Astrocyte of the cerebellum (primary cell): Measurements from ENCODE around the gene MARCHF10.
A peak's percentile ranks its signal among the peaks of the same experiment; 100 is the strongest.
"Not testable (repeated sequence)": the region's sequence is repeated elsewhere in the genome, so short reads cannot be mapped to it uniquely, and the experiment has no call there.

Experiments
- DNase-seq: peaks from one replicate; pipeline ENCODE4 v3.0.0-alpha.2; 2011; ENCODE audit warnings: low read depth
- H3K4me3 ChIP-seq: 2 replicates; pipeline ENCODE4 v1.5.1; 2011; ENCODE audit warnings: mild to moderate bottlenecking, low read depth, low read length, moderate library complexity
- in situ Hi-C: cut with HindIII; loops from 2 replicates; pipeline ENCODE4 v1.10.0; 2017; ENCODE audit warnings: low sequenced_read_pairs
- TF ChIP-seq, protein P1 (sequence below): IDR thresholded peaks from 2 replicates; pipeline ENCODE4 v1.5.1; 2012; ENCODE audit warnings: low read length, low read depth, moderate library complexity, mild to moderate bottlenecking; ENCODE audit errors: missing control alignments

Gene MARCHF10

DNA sequence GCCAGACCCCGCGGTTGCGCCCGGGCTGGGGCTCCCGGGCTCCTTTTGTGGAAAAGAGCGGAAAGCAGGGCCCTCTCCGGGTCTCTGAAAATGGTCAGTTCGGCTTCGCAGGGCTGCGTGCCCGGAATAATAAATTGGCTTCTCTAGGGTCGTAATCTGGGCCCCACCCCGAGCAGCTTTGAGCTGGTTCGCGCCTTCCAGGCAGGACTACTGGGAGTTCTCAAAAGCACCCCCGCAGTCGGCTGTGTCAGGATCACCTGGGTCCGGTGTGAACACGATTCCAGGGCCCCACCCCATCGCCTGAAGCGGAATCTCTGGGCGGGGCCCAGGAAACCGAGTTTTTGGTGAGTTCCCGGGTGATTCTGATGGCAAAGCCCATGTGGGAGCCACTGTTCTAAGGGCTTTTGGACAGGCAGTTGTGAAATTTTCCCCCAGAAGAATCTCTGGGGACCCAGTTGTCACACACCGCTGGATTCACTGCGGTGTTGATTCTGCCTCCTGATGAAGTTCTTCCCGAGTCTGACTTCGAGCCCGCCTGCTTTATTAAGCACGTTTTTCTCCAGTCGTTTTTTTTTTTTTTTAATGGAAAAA, 103.6 kb downstream of the MARCHF10 start:
- TF ChIP-seq, protein P1, sequence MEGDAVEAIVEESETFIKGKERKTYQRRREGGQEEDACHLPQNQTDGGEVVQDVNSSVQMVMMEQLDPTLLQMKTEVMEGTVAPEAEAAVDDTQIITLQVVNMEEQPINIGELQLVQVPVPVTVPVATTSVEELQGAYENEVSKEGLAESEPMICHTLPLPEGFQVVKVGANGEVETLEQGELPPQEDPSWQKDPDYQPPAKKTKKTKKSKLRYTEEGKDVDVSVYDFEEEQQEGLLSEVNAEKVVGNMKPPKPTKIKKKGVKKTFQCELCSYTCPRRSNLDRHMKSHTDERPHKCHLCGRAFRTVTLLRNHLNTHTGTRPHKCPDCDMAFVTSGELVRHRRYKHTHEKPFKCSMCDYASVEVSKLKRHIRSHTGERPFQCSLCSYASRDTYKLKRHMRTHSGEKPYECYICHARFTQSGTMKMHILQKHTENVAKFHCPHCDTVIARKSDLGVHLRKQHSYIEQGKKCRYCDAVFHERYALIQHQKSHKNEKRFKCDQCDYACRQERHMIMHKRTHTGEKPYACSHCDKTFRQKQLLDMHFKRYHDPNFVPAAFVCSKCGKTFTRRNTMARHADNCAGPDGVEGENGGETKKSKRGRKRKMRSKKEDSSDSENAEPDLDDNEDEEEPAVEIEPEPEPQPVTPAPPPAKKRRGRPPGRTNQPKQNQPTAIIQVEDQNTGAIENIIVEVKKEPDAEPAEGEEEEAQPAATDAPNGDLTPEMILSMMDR: no peak

DNA sequence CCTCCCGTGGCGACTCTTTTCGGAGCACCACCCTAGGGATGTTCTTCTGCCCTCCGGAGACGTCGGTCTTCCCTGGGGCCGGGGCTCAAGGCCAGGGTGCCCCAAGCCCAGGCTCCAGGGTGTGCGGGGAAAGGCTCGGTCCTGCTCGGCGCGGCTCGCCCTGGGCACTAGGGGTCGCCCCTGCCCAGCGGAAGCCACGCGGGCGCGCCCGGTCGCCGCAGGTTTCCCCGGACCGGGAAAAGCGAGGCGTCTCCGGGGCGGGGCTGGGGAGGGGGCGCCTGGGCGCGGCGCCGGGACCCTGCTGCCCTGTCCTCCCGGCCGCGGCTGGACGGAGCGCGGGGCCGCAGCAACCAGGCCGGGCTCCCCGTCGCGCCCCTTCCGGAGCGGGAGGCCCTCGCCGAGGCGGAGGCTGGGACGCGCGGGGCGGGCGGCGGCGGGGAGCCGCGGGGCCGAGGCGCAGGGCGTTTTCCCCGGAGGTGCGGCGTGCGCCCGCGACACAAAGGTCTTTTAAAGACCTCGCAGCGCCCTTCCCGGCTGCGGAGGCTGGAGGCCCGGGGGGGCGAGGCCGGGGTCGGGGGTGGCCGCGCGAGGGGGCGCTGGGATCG, 104.2 kb downstream of the MARCHF10 start:
- TF ChIP-seq, protein P1: peak; percentile 72
- in situ Hi-C loops: no loop called here
- no peak for DNase-seq
- H3K4me3 ChIP-seq: peak overlapping the region; percentile 46

More for the DNA sequence above, 103.6 kb downstream of the MARCHF10 start:
- H3K4me3 ChIP-seq: peak overlapping the region; percentile 46
- in situ Hi-C loops: no loop called here
- no peak for DNase-seq

DNA sequence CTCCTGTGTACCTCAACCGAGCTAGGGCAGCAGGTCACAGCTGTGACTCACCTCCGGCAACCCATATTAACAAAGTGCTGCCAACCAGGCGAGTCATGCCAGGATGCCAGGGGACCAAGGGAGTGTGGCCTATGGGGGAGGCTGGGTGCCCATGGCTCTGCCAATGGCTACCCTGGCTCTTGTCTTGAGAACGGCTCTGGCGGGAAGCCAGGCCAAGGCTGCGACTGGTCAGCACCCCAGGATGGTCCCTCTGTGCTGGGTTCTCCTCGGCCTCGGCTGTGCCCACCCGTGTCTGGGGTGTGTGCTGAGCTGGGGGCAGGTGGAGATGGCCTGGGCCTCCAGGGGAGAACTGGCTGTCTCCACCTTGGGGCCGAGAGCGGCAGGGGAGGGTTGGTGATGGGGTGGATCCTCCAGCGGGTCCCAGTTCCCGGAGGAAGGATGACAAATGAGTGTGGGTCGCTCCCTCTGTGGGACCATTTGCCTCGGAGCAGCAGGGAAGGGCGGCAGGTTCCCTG, 104.8 kb downstream of the MARCHF10 start:
- no peak for DNase-seq
- in situ Hi-C loops: no loop called here
- TF ChIP-seq, protein P1: no peak
- H3K4me3 ChIP-seq: peak overlapping the region; percentile 46

DNA sequence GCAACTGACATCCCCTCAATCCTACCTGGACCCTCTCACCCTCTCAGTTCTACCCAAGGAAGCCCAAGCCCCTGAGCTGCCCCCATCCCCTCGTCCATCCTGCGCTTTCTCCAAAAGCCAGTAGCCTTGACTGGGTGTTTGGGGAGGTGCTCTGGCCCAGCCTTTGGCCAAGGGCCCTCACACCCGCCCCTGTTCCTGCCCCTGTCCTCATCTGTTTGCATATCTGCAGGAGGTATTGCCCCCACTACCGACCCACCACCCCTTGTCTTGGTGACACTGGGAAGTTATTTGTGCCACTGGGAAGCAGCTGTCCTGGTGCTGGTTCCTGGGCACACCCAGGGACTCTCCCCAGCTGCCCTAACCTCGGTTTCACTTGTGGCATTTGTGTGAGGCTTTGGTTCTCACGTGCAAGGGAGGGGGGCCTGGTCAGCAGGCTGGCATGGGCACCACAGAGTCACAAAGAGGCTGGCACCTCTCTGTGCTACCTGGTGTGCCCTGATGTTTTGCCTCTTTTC, 105.3 kb downstream of the MARCHF10 start:
- DNase-seq: no peak
- H3K4me3 ChIP-seq: no peak overlapping the region
- in situ Hi-C loops: no loop called here

DNA sequence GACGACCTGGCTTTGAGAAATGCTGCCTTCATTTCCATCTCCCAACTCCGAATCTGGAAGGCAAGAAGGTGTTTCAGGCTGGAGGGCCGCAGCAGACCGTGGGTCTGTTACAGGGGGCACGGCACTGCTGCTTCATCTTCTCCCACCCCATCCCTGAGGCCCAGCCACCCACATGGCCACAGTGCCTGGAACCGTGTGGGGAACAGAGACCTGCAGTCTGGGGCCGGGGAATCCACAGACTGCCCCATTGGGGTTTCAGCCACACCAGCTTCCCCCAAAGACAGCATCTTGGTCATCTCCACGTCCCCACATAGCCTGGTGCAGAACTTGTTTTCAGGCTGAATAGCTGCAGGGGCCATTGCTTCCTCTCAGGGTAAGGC, 106.4 kb downstream of the MARCHF10 start:
- TF ChIP-seq, protein P1: no peak
- H3K4me3 ChIP-seq: no peak overlapping the region
- no peak for DNase-seq
- in situ Hi-C loops: no loop called here

More for the DNA sequence above, 105.3 kb downstream of the MARCHF10 start:
- TF ChIP-seq, protein P1: no peak

DNA sequence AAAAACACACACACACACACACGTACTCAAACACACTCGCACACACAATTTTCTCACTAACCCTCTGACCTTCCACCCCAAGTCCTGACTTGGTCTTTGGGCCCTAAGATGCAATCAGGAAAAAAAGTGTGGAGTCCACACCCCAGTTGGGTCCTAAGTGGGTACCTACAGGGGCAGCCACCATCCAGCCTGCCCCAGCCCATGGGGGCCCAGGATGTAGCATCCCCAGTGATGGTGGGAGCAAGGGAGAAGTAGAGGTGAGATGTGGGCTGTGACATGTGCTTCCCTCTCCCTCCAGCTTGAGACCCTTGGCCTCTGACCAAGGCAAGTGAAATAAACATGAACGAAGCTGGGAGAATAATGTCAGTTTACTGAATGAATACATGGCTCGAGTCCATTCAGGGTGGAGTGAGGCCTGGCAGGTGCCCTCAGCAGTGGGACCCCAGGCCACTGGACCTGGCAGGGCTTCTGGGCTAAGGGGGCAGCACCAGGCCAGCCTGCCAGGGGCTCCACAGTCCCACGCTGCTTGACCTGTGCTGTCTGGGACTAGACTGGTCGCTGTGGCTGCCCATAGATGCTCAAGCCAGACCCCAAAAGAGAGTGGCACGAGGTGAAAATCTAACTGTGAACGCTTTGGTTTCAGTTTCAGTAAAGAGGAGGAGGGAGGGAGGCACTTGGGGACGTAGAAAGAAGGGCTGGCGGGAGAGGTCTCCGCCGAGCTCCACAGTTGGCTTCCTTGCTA, 107.0 kb downstream of the MARCHF10 start:
- TF ChIP-seq, protein P1: no peak
- no peak overlapping the region for H3K4me3 ChIP-seq
- no peak for DNase-seq
- in situ Hi-C loops: no loop called here

DNA sequence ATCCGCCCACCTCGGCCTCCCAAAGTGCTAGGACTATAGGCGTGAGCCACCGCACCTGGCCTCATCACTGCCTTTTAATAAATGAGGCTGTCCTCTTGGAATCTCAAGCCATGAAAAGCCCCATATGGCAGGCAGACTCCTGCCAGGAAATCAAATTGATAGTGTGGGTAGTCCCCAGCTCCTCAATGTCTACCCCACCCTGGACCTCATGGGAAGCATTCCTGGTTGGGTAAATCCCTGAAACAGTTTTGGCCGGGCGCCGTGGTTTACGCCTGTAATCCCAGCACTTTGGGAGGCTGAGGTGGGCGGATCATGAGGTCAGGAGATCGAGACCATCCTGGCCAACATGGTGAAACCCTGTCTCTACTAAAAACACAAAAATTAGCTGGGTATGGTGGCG, 109.7 kb downstream of the MARCHF10 start:
- in situ Hi-C loops, H3K4me3 ChIP-seq, DNase-seq: not testable (repeated sequence)
